ENCODE measurements around the gene INSR. TPM values are rescaled to one million over a fixed set of nuclear protein-coding genes. Genes with fewer than 3 reads are reported as not detected.

Gene INSR
- total RNA-seq, 1 experiment from 2014 or later = 2.5 TPM

DNA sequence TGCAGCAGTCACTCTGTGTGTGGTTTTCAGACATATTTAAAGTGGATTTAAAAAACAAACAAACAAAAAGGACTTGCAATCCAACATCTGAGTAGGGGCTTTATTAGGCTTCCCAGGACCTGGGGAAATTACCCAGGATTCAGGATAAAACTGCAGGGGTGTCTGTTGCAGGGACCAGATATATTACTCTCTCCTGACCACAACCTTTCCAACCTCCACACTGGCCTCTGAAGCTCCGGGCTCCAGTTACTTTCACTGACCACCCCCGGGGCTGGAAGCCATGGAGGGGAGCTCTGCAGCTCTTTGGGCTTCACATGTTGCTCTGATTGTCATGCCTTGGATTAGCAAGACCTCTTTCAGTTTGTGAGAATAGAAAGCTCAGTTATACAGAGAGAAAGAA is 75.2 kb downstream of the INSR start:
- CTCF ChIA-PET = no interaction called here
- Histone ChIP-seq H3K36me3 (ENCODE audit: control insufficient read depth, insufficient read depth, low read length) (no peaks in the 10 kb centered on the region), H3K27ac (ENCODE audit: low read length) (no peak overlapping the region), H3K4me3 (ENCODE audit: low read depth in 2 of 2, low read length in 2 of 2) (no peak overlapping the region), H3K4me1 (ENCODE audit: control insufficient read depth, insufficient read depth, low read length) (no peaks in the 10 kb centered on the region), H3K9me3 (ENCODE audit: control insufficient read depth, insufficient read depth, low read depth, low read length) (no peaks in the 10 kb centered on the region), H3K27me3 (ENCODE audit: control insufficient read depth, insufficient read depth, low read length) (no peaks in the 10 kb centered on the region)
- DNase-seq (ENCODE audit: low read depth, low spot score) (no peak), ATAC-seq (no peak)
- POLR2A ChIA-PET = no interaction called here
- in situ Hi-C loops (cut with HindIII; ENCODE audit: low pct_unique_long_range_greater_than_20kb, low sequenced_read_pairs) (no loop called here), intact Hi-C loops (cut with micrococcal nuclease; ENCODE audit: unreplicated experiment) (no loop called here)
- TF ChIP-seq SIN3A (IDR thresholded peaks at IDR 0.05; ENCODE audit: borderline replicate concordance, insufficient read depth, low read depth, low read length) (no peak), POLR2AphosphoS5 (IDR thresholded peaks at IDR 0.05; ENCODE audit: low read depth, low read length) (no peak), REST (IDR thresholded peaks at IDR 0.05; ENCODE audit: insufficient read depth in 1 of 2, low read depth in 2 of 2, low read length in 1 of 2) (no peak), CTCF (IDR thresholded peaks at IDR 0.05) (no peak), TCF7L2 (IDR thresholded peaks at IDR 0.05; ENCODE audit: low read depth, low read length) (no peak)
- BruUV-seq (replicated peaks) = no TSS peak

GRCh38 chr19:7217861-7218260 is 76.4 kb downstream of the INSR start:
- no peaks in the 10 kb centered on the region for H3K9me3 ChIP-seq (ENCODE audit: control insufficient read depth, insufficient read depth, low read depth, low read length)
- ATAC-seq (no peak), DNase-seq (ENCODE audit: low read depth, low spot score) (no peak)
- no peak overlapping the region for H3K4me3 ChIP-seq (ENCODE audit: low read depth in 2 of 2, low read length in 2 of 2)
- H3K27me3 ChIP-seq (ENCODE audit: control insufficient read depth, insufficient read depth, low read length) = no peaks in the 10 kb centered on the region
- no peaks in the 10 kb centered on the region for H3K36me3 ChIP-seq (ENCODE audit: control insufficient read depth, insufficient read depth, low read length)
- TF ChIP-seq CTCF (IDR thresholded peaks at IDR 0.05) (no peak), SIN3A (IDR thresholded peaks at IDR 0.05; ENCODE audit: borderline replicate concordance, insufficient read depth, low read depth, low read length) (no peak), POLR2AphosphoS5 (IDR thresholded peaks at IDR 0.05; ENCODE audit: low read depth, low read length) (no peak), TCF7L2 (IDR thresholded peaks at IDR 0.05; ENCODE audit: low read depth, low read length) (no peak), REST (IDR thresholded peaks at IDR 0.05; ENCODE audit: insufficient read depth in 1 of 2, low read depth in 2 of 2, low read length in 1 of 2) (no peak)
- no TSS peak for BruUV-seq (replicated peaks)
- H3K27ac ChIP-seq (ENCODE audit: low read length) = no peak overlapping the region
- in situ Hi-C loops (cut with HindIII; ENCODE audit: low pct_unique_long_range_greater_than_20kb, low sequenced_read_pairs) = no loop called here
- no peaks in the 10 kb centered on the region for H3K4me1 ChIP-seq (ENCODE audit: control insufficient read depth, insufficient read depth, low read length)
- intact Hi-C loops (cut with micrococcal nuclease; ENCODE audit: unreplicated experiment) = no loop called here
- ChIA-PET POLR2A (interaction anchor here (0.6 kb wide), 1 partner anchor 15 kb away, joined by 11 read pairs; no protein-coding TSS in a partner anchor), CTCF (no interaction called here)

All from Panc1 (cell line).